ENCODE data around the gene JCHAIN. TPM values are rescaled to one million over a fixed set of nuclear protein-coding genes. Genes with fewer than 3 reads are reported as not detected.

JCHAIN gene
- total RNA-seq, 1 donor from 2014 or later: 2.7 TPM

GRCh38 chr4:70628444-70628843 lies 37.9 kb downstream of the JCHAIN start, which contains the start of gene ENAM:
Gene ENAM (plus strand): TSS chr4:70628744. CDS start chr4:70629501, 757 bp downstream.
- no peak within 1 kb of the TSS for H3K27ac ChIP-seq

GRCh38 chr4:70627620-70628019 lies 38.7 kb downstream of the JCHAIN start:
- Histone ChIP-seq H3K27ac (no peak overlapping the region), H3K27me3 (no peaks in the 10 kb centered on the region), H3K36me3 (no peaks in the 10 kb centered on the region), H3K4me1 (no peaks in the 10 kb centered on the region), H3K9me3 (no peaks in the 10 kb centered on the region), H3K4me3 (no peak overlapping the region)
- intact Hi-C loops (cut with DNase I): no loop called here
- no peak for DNase-seq (ENCODE audit: extremely low spot score in 2 of 2)
- TF ChIP-seq POLR2A (IDR thresholded peaks at IDR 0.05) (no peak), CTCF (IDR thresholded peaks at IDR 0.05) (no peak), POLR2AphosphoS5 (IDR thresholded peaks at IDR 0.05; ENCODE audit: insufficient read depth in 1 of 2, low read depth in 1 of 2) (no peak)

More at GRCh38 chr4:70628444-70628843, 37.9 kb downstream of the JCHAIN start, which contains the start of gene ENAM:
- no peak within 1 kb of the TSS for H3K4me3 ChIP-seq
- TF ChIP-seq CTCF (IDR thresholded peaks at IDR 0.05) (no peak), POLR2AphosphoS5 (IDR thresholded peaks at IDR 0.05; ENCODE audit: insufficient read depth in 1 of 2, low read depth in 1 of 2) (no peak), POLR2A (IDR thresholded peaks at IDR 0.05) (no peak)
- intact Hi-C loops (cut with DNase I): no loop called here
- H3K9me3 ChIP-seq: no peaks in the 10 kb centered on the region
- no peaks in the 10 kb centered on the region for H3K27me3 ChIP-seq
- no peaks in the 10 kb centered on the region for H3K4me1 ChIP-seq
- no peaks in the 10 kb centered on the region for H3K36me3 ChIP-seq
- DNase-seq (ENCODE audit: extremely low spot score in 2 of 2): no peak

- no peak for DNase-seq (ENCODE audit: extremely low spot score in 2 of 2)
- intact Hi-C loops (cut with DNase I): no loop called here
- TF ChIP-seq POLR2AphosphoS5 (IDR thresholded peaks at IDR 0.05; ENCODE audit: insufficient read depth in 1 of 2, low read depth in 1 of 2) (no peak), CTCF (IDR thresholded peaks at IDR 0.05) (no peak), POLR2A (IDR thresholded peaks at IDR 0.05) (no peak)
- no peak overlapping the region for H3K4me3 ChIP-seq
- no peaks in the 10 kb centered on the region for H3K36me3 ChIP-seq
- H3K4me1 ChIP-seq: no peaks in the 10 kb centered on the region
- no peak overlapping the region for H3K27ac ChIP-seq
- no peaks in the 10 kb centered on the region for H3K27me3 ChIP-seq
- no peaks in the 10 kb centered on the region for H3K9me3 ChIP-seq
Measured at GRCh38 chr4:70624226-70624793, 42.0 kb downstream of the JCHAIN start.

GRCh38 chr4:70623323-70623722 lies 43.0 kb downstream of the JCHAIN start:
- no peaks in the 10 kb centered on the region for H3K27me3 ChIP-seq
- no peak for TF ChIP-seq CTCF (IDR thresholded peaks at IDR 0.05)
- TF ChIP-seq POLR2A (IDR thresholded peaks at IDR 0.05): no peak
- TF ChIP-seq POLR2AphosphoS5 (IDR thresholded peaks at IDR 0.05; ENCODE audit: insufficient read depth in 1 of 2, low read depth in 1 of 2): no peak
- DNase-seq (ENCODE audit: extremely low spot score in 2 of 2): no peak
- no peaks in the 10 kb centered on the region for H3K4me1 ChIP-seq
- H3K4me3 ChIP-seq: no peak overlapping the region
- intact Hi-C loops (cut with DNase I): no loop called here
- H3K9me3 ChIP-seq: no peaks in the 10 kb centered on the region
- no peaks in the 10 kb centered on the region for H3K36me3 ChIP-seq
- no peak overlapping the region for H3K27ac ChIP-seq

GRCh38 chr4:70619778-70620177 lies 46.5 kb downstream of the JCHAIN start:
- H3K36me3 ChIP-seq: no peaks in the 10 kb centered on the region
- TF ChIP-seq CTCF (IDR thresholded peaks at IDR 0.05) (no peak), POLR2AphosphoS5 (IDR thresholded peaks at IDR 0.05; ENCODE audit: insufficient read depth in 1 of 2, low read depth in 1 of 2) (no peak), POLR2A (IDR thresholded peaks at IDR 0.05) (no peak)
- H3K27me3 ChIP-seq: no peaks in the 10 kb centered on the region
- intact Hi-C loops (cut with DNase I): no loop called here
- peaks cover 5% of the 10 kb centered on the region for H3K4me1 ChIP-seq
- no peaks in the 10 kb centered on the region for H3K9me3 ChIP-seq
- no peak for DNase-seq (ENCODE audit: extremely low spot score in 2 of 2)
- H3K4me3 ChIP-seq: no peak overlapping the region
- no peak overlapping the region for H3K27ac ChIP-seq

All from vagina (tissue), 2 donors.